Measurements from ENCODE around the gene RABGAP1.

Gene RABGAP1

GRCh38 chr9:123121457-123121856, 180.6 kb downstream of the RABGAP1 start:
- POLR2A ChIA-PET, result interaction anchor here (1.2 kb wide), 1 partner anchor 15 kb away, joined by 4 read pairs; no protein-coding TSS in a partner anchor
- TF ChIP-seq ZNF202 (tag by site-specific recombination; IDR thresholded peaks at IDR 0.05; ENCODE audit: borderline replicate concordance) (no peak), ZNF830 (tag by site-specific recombination; IDR thresholded peaks at IDR 0.05; ENCODE audit: low read depth) (no peak), ZNF133 (tag by site-specific recombination; IDR thresholded peaks at IDR 0.05) (no peak), ZNF121 (tag by site-specific recombination; IDR thresholded peaks at IDR 0.05) (no peak), HOXC10 (CRISPR knock-in tag; IDR thresholded peaks at IDR 0.05) (no peak), KLF17 (tag by site-specific recombination; IDR thresholded peaks at IDR 0.05) (no peak), RBAK (tag by site-specific recombination; IDR thresholded peaks at IDR 0.05) (no peak), ZNF324 (tag by site-specific recombination; IDR thresholded peaks at IDR 0.05) (no peak), ZNF677 (tag by site-specific recombination; IDR thresholded peaks at IDR 0.05) (no peak), ZNF707 (tag by site-specific recombination; IDR thresholded peaks at IDR 0.05) (no peak), ZNF704 (tag by site-specific recombination; IDR thresholded peaks at IDR 0.05) (no peak)
- H3K27ac ChIP-seq (ENCODE audit: extremely low read depth, low read depth, low read length), result no peak overlapping the region
- no peaks in the 10 kb centered on the region for H3K36me3 ChIP-seq (ENCODE audit: control insufficient read depth in 2 of 2, insufficient read depth in 1 of 2, low read length in 2 of 2)
- H3K9me3 ChIP-seq (ENCODE audit: control insufficient read depth, insufficient read depth, low read depth, low read length), result no peaks in the 10 kb centered on the region
- no peak overlapping the region for H3K4me3 ChIP-seq (ENCODE audit: low read depth, low read length)
- CTCF ChIA-PET, result interaction anchor here (1.3 kb wide), 1 partner anchor 227 kb away, joined by 3 read pairs; no protein-coding TSS in a partner anchor
- no peaks in the 10 kb centered on the region for H3K4me1 ChIP-seq (ENCODE audit: control insufficient read depth, insufficient read depth, low read length)

GRCh38 chr9:123127512-123128075, 186.8 kb downstream of the RABGAP1 start:
- H3K4me3 ChIP-seq (ENCODE audit: low read depth, low read length), result no peak overlapping the region
- CTCF ChIA-PET, result interaction anchor here (0.5 kb wide), 1 partner anchor 31 kb away, joined by 3 read pairs; no protein-coding TSS in a partner anchor
- no peaks in the 10 kb centered on the region for H3K4me1 ChIP-seq (ENCODE audit: control insufficient read depth, insufficient read depth, low read length)
- POLR2A ChIA-PET, result no interaction called here
- H3K36me3 ChIP-seq (ENCODE audit: control insufficient read depth in 2 of 2, insufficient read depth in 1 of 2, low read length in 2 of 2), result peaks cover 0 to 30% of the 10 kb centered on the region in 2 experiments; a peak in 1 of 3 replicates
- H3K9me3 ChIP-seq (ENCODE audit: control insufficient read depth, insufficient read depth, low read depth, low read length), result no peaks in the 10 kb centered on the region
- no peak for TF ChIP-seq ZNF292 (tag by site-specific recombination; IDR thresholded peaks at IDR 0.05; ENCODE audit: borderline replicate concordance, low read depth)
- no peak for TF ChIP-seq ZNF391 (tag by site-specific recombination; IDR thresholded peaks at IDR 0.05; ENCODE audit: borderline replicate concordance, low read depth)
- no peak for TF ChIP-seq PRDM6 (tag by site-specific recombination; IDR thresholded peaks at IDR 0.05)
- no peak for TF ChIP-seq ZBTB44 (tag by site-specific recombination; IDR thresholded peaks at IDR 0.05)
- H3K27ac ChIP-seq (ENCODE audit: extremely low read depth, low read depth, low read length), result no peak overlapping the region

- Histone ChIP-seq H3K27ac (ENCODE audit: extremely low read depth, low read depth, low read length) (no peak overlapping the region), H3K4me3 (ENCODE audit: low read depth, low read length) (no peak overlapping the region), H3K36me3 (ENCODE audit: control insufficient read depth in 2 of 2, insufficient read depth in 1 of 2, low read length in 2 of 2) (peaks cover 0 to 34% of the 10 kb centered on the region in 2 experiments; a peak in 1 of 3 replicates), H3K9me3 (ENCODE audit: control insufficient read depth, insufficient read depth, low read depth, low read length) (no peaks in the 10 kb centered on the region), H3K4me1 (ENCODE audit: control insufficient read depth, insufficient read depth, low read length) (no peaks in the 10 kb centered on the region)
- ChIA-PET POLR2A (no interaction called here), CTCF (interaction anchor here (1.2 kb wide), 1 partner anchor 222 kb away, joined by 5 read pairs; no protein-coding TSS in a partner anchor)
- no peak for TF ChIP-seq ZNF561 (tag by site-specific recombination; IDR thresholded peaks at IDR 0.05; ENCODE audit: borderline replicate concordance)
- TF ChIP-seq ZNF138 (tag by site-specific recombination; IDR thresholded peaks at IDR 0.05; ENCODE audit: borderline replicate concordance), result no peak
- no peak for TF ChIP-seq FEZF1 (tag by site-specific recombination; IDR thresholded peaks at IDR 0.05)
- TF ChIP-seq ATF2 (tag by site-specific recombination; IDR thresholded peaks at IDR 0.05; ENCODE audit: low read depth), result no peak
- TF ChIP-seq ZNF449 (tag by site-specific recombination; IDR thresholded peaks at IDR 0.05), result no peak
- no peak for TF ChIP-seq KLF17 (tag by site-specific recombination; IDR thresholded peaks at IDR 0.05)
- no peak for TF ChIP-seq ZNF792 (tag by site-specific recombination; IDR thresholded peaks at IDR 0.05)
Measured at GRCh38 chr9:123128591-123128990, 187.8 kb downstream of the RABGAP1 start.

Measured in HEK293 (cell line).